GM19238 (cell line): ENCODE data around the gene ACOX1.

Experiments used
- DNase-seq: peaks from one replicate; pipeline ENCODE4 v3.0.0; 2011; ENCODE audit warnings: low spot score; ENCODE audit not compliant: insufficient read length

The ACOX1 gene

GRCh38 chr17:75892556-75893224, 86.3 kb downstream of the ACOX1 start:
- no peak for DNase-seq

- no peak for DNase-seq
Observed at GRCh38 chr17:75891605-75892555, 87.1 kb downstream of the ACOX1 start.
